Epithelial cell of esophagus (primary cell): ENCODE measurements around the gene ETS1.

Source experiments
- DNase-seq: peaks from one replicate; pipeline ENCODE4 v3.0.0; 2010; ENCODE audit warnings: low read depth
- H3K4me3 ChIP-seq: 2 replicates; pipeline ENCODE4 v1.5.1; 2011; ENCODE audit warnings: mild to moderate bottlenecking, low read length, control low read depth
- CTCF ChIP-seq: IDR thresholded peaks from 2 replicates; pipeline ENCODE4 v1.5.1; 2011; ENCODE audit warnings: low read depth, mild to moderate bottlenecking, low read length, control low read depth, inconsistent platforms; ENCODE audit not compliant: insufficient read depth; ENCODE audit errors: missing control alignments

ETS1 gene

GRCh38 chr11:128587415-128587814, at the start of gene ETS1:
TSS of gene ETS1 (minus strand) at chr11:128587558. CDS start at chr11:128573130, 14,428 bp downstream.
- DNase-seq, result peak; percentile 23
- TF ChIP-seq CTCF, result no peak
- no peak within 1 kb of the TSS for H3K4me3 ChIP-seq

GRCh38 chr11:128634395-128634794, 47.0 kb upstream of the ETS1 start:
- no peak overlapping the region for H3K4me3 ChIP-seq
- no peak for DNase-seq
- TF ChIP-seq CTCF, result no peak

GRCh38 chr11:128633384-128633965, 46.1 kb upstream of the ETS1 start:
- no peak for TF ChIP-seq CTCF
- no peak for DNase-seq
- H3K4me3 ChIP-seq, result no peak overlapping the region

- TF ChIP-seq CTCF, result peak; percentile 62
- peak; percentile 48 for DNase-seq
- H3K4me3 ChIP-seq, result no peak overlapping the region
These were observed 44.9 kb upstream of the ETS1 start for GRCh38 chr11:128632141-128632791.

GRCh38 chr11:128630367-128631230, 43.2 kb upstream of the ETS1 start:
- no peak overlapping the region for H3K4me3 ChIP-seq
- peak; percentile 83 for DNase-seq
- TF ChIP-seq CTCF, result peak; percentile 94

- no peak overlapping the region for H3K4me3 ChIP-seq
- no peak for TF ChIP-seq CTCF
- no peak for DNase-seq
These were observed 42.3 kb upstream of the ETS1 start for GRCh38 chr11:128629516-128630106.
